Sigmoid colon (tissue), 7 donors: Measurements from ENCODE around the gene NDST1. TPM values are rescaled to one million over a fixed set of nuclear protein-coding genes. Genes with fewer than 3 reads are reported as not detected.

Experiments
- DNase-seq: peaks from one replicate; pipeline ENCODE4 v3.0.0-alpha.2; 2019
- H3K27ac ChIP-seq, 4 donors: fragments of 200-600 bp; sonication (generic); one replicate each; pipeline ENCODE4 v1.5.1; 2016 to 2019; ENCODE audit warnings: mild to moderate bottlenecking in 1 of 4
- H3K27me3 ChIP-seq, 3 donors: fragments of 200-600 bp; sonication (generic); one replicate each; pipeline ENCODE4 v1.5.1; 2019; ENCODE audit warnings: mild to moderate bottlenecking in 1 of 3
- H3K36me3 ChIP-seq, 4 donors: fragments of 200-600 bp; sonication (generic); one replicate each; pipeline ENCODE4 v1.5.1; 2016 to 2019
- H3K4me1 ChIP-seq, 4 donors: fragments of 200-600 bp; sonication (generic); one replicate each; pipeline ENCODE4 v1.5.1; 2017 to 2019
- H3K4me3 ChIP-seq, 4 donors: fragments of 200-600 bp; sonication (generic); one replicate each; pipeline ENCODE4 v1.5.1; 2017 to 2019; ENCODE audit warnings: mild to moderate bottlenecking in 2 of 4, moderate library complexity in 1 of 4
- H3K9me3 ChIP-seq, 4 donors: fragments of 200-600 bp in 3 of 4; sonication (generic) in 3 of 4; one replicate each; pipeline versions ENCODE4 v1.5.1 to v1.6.1; 2013 to 2019
- EP300 ChIP-seq, 4 donors: sonication (generic); formaldehyde crosslinking; IDR thresholded peaks; one replicate each; pipeline ENCODE4 v1.6.1; 2017; ENCODE audit warnings: antibody characterized with exemption in 4 of 4
- POLR2A ChIP-seq, 2 donors: fragments of 450-650 bp; IDR thresholded peaks; one replicate each; pipeline ENCODE4 v1.6.1; 2016; ENCODE audit warnings: antibody characterized with exemption in 2 of 2, mild to moderate bottlenecking in 2 of 2, moderate library complexity in 2 of 2
- POLR2AphosphoS5 ChIP-seq, 4 donors: sonication (generic); formaldehyde crosslinking; IDR thresholded peaks; one replicate each; pipeline ENCODE4 v1.6.1; 2017; ENCODE audit warnings: antibody characterized with exemption in 4 of 4
- WGBS, 2 donors: extraction: QIAGEN DNeasy Blood & Tissue Kit; methylation state at CpG; one replicate each; pipeline ENCODE4 v1.1.7; 2013; 5-methylcytosine and 5-hydroxymethylcytosine counted together
- intact Hi-C: fragments of 100-400 bp; cut with DNase I; formaldehyde crosslinking; loops from one replicate; pipeline ENCODE4 v1.15.1; 2023
- polyA plus RNA-seq, 3 donors: library from polyadenylated mRNA; stranded (reverse); fragments of 200-250 nt; gene quantifications; one replicate each; pipeline ENCODE4 v1.2.3, GENCODE V29; 2013
- total RNA-seq, 4 donors: library from RNA; depleted of rRNA; stranded (reverse); fragments of >200 nt; gene quantifications; one replicate each; pipeline ENCODE4 v1.1.0, GENCODE V29; 2016
- TF ChIP-seq, protein P1 (sequence below), 4 experiments: fragments of 450-650 bp in 3 of 4; fragments of 200-600 bp in 1 of 4; IDR thresholded peaks; one replicate each; pipeline ENCODE4 v1.5.1; 2016 to 2019; ENCODE audit warnings: antibody characterized with exemption in 4 of 4, mild to moderate bottlenecking in 3 of 4, moderate library complexity in 2 of 4
- donor health status: healthy with polysubstance abuse.
- donor health status: Bipolar disorder and iron deficiency.
- donor health status: healthy.

NDST1 gene
- total and polyA plus RNA-seq, 7 donors, result 5.4 to 74.8 (median 39.4) TPM

DNA sequence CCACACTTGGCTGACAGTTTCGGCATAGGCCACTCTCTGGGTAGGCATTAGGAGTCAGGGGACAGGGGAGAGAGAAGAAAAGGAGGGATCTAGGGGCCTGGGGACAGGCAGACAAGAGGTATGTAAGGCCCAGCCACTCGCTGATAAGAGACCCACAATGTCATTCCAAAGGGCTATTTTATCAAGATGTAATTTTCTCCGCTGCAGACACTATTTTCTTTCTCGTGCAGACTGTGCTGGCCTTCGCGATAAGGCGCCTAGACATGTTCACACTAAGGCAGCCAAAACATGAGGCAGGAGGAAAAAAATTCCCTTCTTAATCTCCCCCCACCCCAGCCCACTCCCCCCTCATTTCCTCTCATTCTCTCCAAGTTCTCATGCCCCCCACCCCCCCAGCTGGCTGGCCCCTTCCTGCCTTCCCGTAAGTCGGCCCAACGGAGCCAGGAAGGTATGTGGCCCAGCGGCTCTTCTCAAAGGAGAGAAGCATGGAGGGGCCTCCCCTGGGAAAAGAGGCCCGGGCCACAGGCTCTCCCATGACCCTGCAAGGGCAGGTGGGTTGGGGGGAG is 87.6 kb downstream of the NDST1 start:
- Histone ChIP-seq H3K27me3 (no peaks in the 10 kb centered on the region), H3K27ac (peak overlapping the region in 2 of 4 donors; percentile 3 to 14), H3K4me3 (no peak overlapping the region), H3K4me1 (peaks cover 0 to 37% (median 18%) of the 10 kb centered on the region in 4 donors), H3K9me3 (no peaks in the 10 kb centered on the region), H3K36me3 (no peaks in the 10 kb centered on the region)
- DNase-seq, result no peak
- TF ChIP-seq POLR2AphosphoS5 (IDR thresholded peaks at IDR 0.05), result no peak
- TF ChIP-seq POLR2A (IDR thresholded peaks at IDR 0.05), result no peak
- no peak for TF ChIP-seq EP300 (IDR thresholded peaks at IDR 0.05)
- WGBS, 2 donors, result 78 to 84% methylated on average over 12 of the region's 12 CpGs
- intact Hi-C loops, result no loop called here

DNA sequence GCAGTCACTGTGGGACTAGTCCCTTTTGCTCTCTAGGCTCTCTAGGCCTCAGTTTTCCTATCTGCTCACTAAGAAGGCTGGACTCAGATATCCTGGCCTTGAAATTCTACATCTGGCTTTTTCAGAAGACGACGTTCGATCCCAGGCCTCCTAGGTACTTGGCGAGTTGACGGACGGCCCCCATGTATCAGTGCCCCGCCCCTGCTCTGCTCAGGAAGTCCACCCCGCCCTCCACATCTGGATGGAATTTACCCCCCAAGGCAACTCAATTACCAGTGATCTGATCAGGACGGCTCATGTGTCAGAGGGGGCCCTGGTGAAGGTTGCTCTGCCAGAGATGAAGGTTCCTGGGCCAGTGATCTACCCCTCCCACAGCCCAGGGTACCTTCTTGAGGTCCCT is 88.4 kb downstream of the NDST1 start:
- Histone ChIP-seq H3K27ac (peak overlapping the region in 2 of 4 donors; percentile 3 to 14), H3K9me3 (no peaks in the 10 kb centered on the region), H3K36me3 (no peaks in the 10 kb centered on the region), H3K4me3 (no peak overlapping the region), H3K4me1 (peaks cover 0 to 37% (median 18%) of the 10 kb centered on the region in 4 donors), H3K27me3 (no peaks in the 10 kb centered on the region)
- TF ChIP-seq, protein P1, sequence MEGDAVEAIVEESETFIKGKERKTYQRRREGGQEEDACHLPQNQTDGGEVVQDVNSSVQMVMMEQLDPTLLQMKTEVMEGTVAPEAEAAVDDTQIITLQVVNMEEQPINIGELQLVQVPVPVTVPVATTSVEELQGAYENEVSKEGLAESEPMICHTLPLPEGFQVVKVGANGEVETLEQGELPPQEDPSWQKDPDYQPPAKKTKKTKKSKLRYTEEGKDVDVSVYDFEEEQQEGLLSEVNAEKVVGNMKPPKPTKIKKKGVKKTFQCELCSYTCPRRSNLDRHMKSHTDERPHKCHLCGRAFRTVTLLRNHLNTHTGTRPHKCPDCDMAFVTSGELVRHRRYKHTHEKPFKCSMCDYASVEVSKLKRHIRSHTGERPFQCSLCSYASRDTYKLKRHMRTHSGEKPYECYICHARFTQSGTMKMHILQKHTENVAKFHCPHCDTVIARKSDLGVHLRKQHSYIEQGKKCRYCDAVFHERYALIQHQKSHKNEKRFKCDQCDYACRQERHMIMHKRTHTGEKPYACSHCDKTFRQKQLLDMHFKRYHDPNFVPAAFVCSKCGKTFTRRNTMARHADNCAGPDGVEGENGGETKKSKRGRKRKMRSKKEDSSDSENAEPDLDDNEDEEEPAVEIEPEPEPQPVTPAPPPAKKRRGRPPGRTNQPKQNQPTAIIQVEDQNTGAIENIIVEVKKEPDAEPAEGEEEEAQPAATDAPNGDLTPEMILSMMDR (IDR thresholded peaks at IDR 0.05), result no peak
- no peak for TF ChIP-seq POLR2A (IDR thresholded peaks at IDR 0.05)
- no peak for TF ChIP-seq POLR2AphosphoS5 (IDR thresholded peaks at IDR 0.05)
- TF ChIP-seq EP300 (IDR thresholded peaks at IDR 0.05), result no peak
- WGBS, 2 donors, result 77 to 81% methylated on average over 9 of the region's 9 CpGs
- DNase-seq, result no peak
- intact Hi-C loops, result no loop called here

DNA sequence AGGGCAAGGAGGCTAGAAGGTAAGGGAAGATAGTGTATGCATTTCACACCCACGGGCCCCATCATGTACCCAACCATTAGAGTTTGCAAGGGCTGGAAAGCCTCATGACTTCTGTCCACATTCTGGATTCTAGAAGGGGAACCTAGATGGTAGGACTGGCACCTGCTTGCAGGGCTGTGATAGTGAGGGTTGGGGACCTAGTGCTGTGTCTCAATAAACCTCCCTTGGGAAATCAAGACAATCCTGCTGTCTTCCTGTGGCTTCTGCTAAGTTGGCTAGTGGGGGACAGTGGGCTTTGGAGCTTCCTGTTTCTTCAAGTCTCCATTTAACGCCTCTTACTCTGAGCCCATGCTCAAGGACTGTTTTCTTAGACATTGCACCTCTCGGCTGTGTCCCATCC is 88.9 kb downstream of the NDST1 start:
- intact Hi-C loops, result no loop called here
- H3K27me3 ChIP-seq, result no peaks in the 10 kb centered on the region
- H3K4me3 ChIP-seq, result no peak overlapping the region
- H3K27ac ChIP-seq, result no peak overlapping the region
- no peak for DNase-seq
- peaks cover 0 to 32% (median 19%) of the 10 kb centered on the region in 4 donors for H3K4me1 ChIP-seq
- no peaks in the 10 kb centered on the region for H3K36me3 ChIP-seq
- TF ChIP-seq POLR2A (IDR thresholded peaks at IDR 0.05), result no peak
- TF ChIP-seq POLR2AphosphoS5 (IDR thresholded peaks at IDR 0.05), result no peak
- TF ChIP-seq EP300 (IDR thresholded peaks at IDR 0.05), result no peak
- TF ChIP-seq, protein P1 (IDR thresholded peaks at IDR 0.05), result no peak
- H3K9me3 ChIP-seq, result no peaks in the 10 kb centered on the region
- 83 to 93% methylated on average over 3 of the region's 3 CpGs for WGBS, 2 donors

DNA sequence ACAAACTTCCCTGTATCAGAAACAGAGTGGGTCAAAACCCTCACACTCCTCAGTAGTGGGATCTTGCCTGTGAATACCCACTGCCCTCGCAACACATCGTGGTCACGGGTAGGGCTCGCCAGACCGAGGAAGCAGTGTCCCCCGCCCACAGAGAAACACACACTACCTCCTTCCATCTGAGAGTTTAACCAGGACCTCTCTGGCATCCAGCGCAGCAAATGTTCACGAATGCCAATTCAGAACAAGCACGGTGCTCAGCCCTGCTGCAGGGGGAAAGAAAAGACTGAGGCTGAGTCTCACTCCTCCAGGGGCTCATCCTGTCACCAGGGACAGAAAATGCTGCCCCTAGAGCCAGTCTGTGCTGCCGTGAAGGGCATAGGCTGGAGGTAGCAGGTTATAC is 90.1 kb downstream of the NDST1 start:
- no peaks in the 10 kb centered on the region for H3K36me3 ChIP-seq
- H3K27me3 ChIP-seq, result no peaks in the 10 kb centered on the region
- H3K9me3 ChIP-seq, result no peaks in the 10 kb centered on the region
- no peak overlapping the region for H3K4me3 ChIP-seq
- intact Hi-C loops, result no loop called here
- H3K4me1 ChIP-seq, result peaks cover 0 to 32% (median 19%) of the 10 kb centered on the region in 4 donors
- WGBS, 2 donors, result 70 to 86% methylated on average over 10 of the region's 10 CpGs
- H3K27ac ChIP-seq, result peak overlapping the region in 3 of 4 donors; percentile 10 to 32 (median 31)
- TF ChIP-seq EP300 (IDR thresholded peaks at IDR 0.05) (no peak), POLR2A (IDR thresholded peaks at IDR 0.05) (no peak), POLR2AphosphoS5 (IDR thresholded peaks at IDR 0.05) (no peak)
- TF ChIP-seq, protein P1 (IDR thresholded peaks at IDR 0.05), result no peak
- DNase-seq, result no peak

DNA sequence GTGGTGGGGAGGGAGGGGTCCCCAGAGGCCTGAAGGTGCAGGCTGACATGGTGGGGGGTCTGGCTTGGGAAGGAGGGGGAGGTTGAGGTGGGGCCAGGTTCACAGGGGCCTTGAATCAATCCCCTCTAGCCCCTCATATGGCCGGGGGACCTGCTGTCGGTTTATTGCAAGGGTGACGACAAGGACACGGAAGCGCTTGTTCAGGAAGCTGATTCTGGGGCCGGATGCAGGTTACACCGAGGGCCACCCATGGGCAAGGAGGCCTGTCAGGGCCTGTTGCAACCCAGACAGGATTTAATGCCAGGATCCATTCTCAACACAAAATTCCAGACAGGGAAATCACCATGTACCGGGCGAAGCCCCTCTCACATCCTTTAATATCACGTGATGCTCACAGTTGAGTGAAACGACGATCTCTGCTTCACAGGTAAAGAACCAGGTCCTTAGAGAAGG is 90.9 kb downstream of the NDST1 start:
- no peak for DNase-seq
- H3K36me3 ChIP-seq, result no peaks in the 10 kb centered on the region
- no peaks in the 10 kb centered on the region for H3K9me3 ChIP-seq
- peaks cover 0 to 32% (median 19%) of the 10 kb centered on the region in 4 donors for H3K4me1 ChIP-seq
- H3K27ac ChIP-seq, result peak overlapping the region in 1 of 4 donors; percentile 31
- intact Hi-C loops, result no loop called here
- H3K4me3 ChIP-seq, result no peak overlapping the region
- 88 to 93% methylated on average over 12 of the region's 12 CpGs for WGBS, 2 donors
- no peaks in the 10 kb centered on the region for H3K27me3 ChIP-seq
- TF ChIP-seq EP300 (IDR thresholded peaks at IDR 0.05) (no peak), POLR2A (IDR thresholded peaks at IDR 0.05) (no peak), POLR2AphosphoS5 (IDR thresholded peaks at IDR 0.05) (no peak)
- TF ChIP-seq, protein P1 (IDR thresholded peaks at IDR 0.05), result no peak
